HT1080 (cell line): Measurements from ENCODE around the gene PRKN. TPM values are rescaled to one million over a fixed set of nuclear protein-coding genes. Genes with fewer than 3 reads are reported as not detected.

ENCODE experiments used
- DNase-seq: peaks from one replicate; pipeline ENCODE4 v3.0.0-alpha.2; 2015; ENCODE audit warnings: low read depth
- total RNA-seq: library from RNA; depleted of rRNA; stranded (reverse); fragments of >200 nt; shearing (Covaris generic); gene quantifications from 2 replicates; pipeline ENCODE4 v1.2.3, GENCODE V29; 2014

PRKN gene
- total RNA-seq, 1 experiment from 2014 or later = not detected

- no peak for DNase-seq
Measured at GRCh38 chr6:162620073-162620472, 107.5 kb downstream of the PRKN start.

- DNase-seq = no peak
Measured at GRCh38 chr6:162618448-162619002, 109.0 kb downstream of the PRKN start.

GRCh38 chr6:162615016-162615705, 112.4 kb downstream of the PRKN start:
- DNase-seq = no peak

GRCh38 chr6:162613310-162613709, 114.3 kb downstream of the PRKN start:
- no peak for DNase-seq

GRCh38 chr6:162612613-162613012, 115.0 kb downstream of the PRKN start:
- DNase-seq = no peak

GRCh38 chr6:162610351-162610750, 117.2 kb downstream of the PRKN start:
- DNase-seq = no peak

GRCh38 chr6:162605881-162606280, 121.7 kb downstream of the PRKN start:
- DNase-seq = no peak

- no peak for DNase-seq
Measured at GRCh38 chr6:162603231-162604015, 124.1 kb downstream of the PRKN start.

- no peak for DNase-seq
Measured at GRCh38 chr6:162602759-162603158, 124.8 kb downstream of the PRKN start.

GRCh38 chr6:162596676-162597075, 130.9 kb downstream of the PRKN start:
- DNase-seq = no peak

- DNase-seq = no peak
Measured at GRCh38 chr6:162591517-162591916, 136.0 kb downstream of the PRKN start.

GRCh38 chr6:162581988-162582780, 145.4 kb downstream of the PRKN start:
- no peak for DNase-seq

GRCh38 chr6:162580619-162581018, 146.9 kb downstream of the PRKN start:
- no peak for DNase-seq

- DNase-seq = peak; percentile 30
Measured at GRCh38 chr6:162576016-162576415, 151.6 kb downstream of the PRKN start.

- DNase-seq = no peak
Measured at GRCh38 chr6:162572240-162572639, 155.3 kb downstream of the PRKN start.

- no peak for DNase-seq
Measured at GRCh38 chr6:162568266-162568665, 159.3 kb downstream of the PRKN start.

GRCh38 chr6:162562041-162562440, 165.5 kb downstream of the PRKN start:
- DNase-seq = no peak

- DNase-seq = no peak
Measured at GRCh38 chr6:162560891-162561290, 166.7 kb downstream of the PRKN start.

GRCh38 chr6:162554531-162554930, 173.0 kb downstream of the PRKN start:
- DNase-seq = no peak

- no peak for DNase-seq
Measured at GRCh38 chr6:162546905-162547304, 180.7 kb downstream of the PRKN start.

- no peak for DNase-seq
Measured at GRCh38 chr6:162543221-162543620, 184.3 kb downstream of the PRKN start.
